Measurements from ENCODE around the gene PRKD1.

DNA sequence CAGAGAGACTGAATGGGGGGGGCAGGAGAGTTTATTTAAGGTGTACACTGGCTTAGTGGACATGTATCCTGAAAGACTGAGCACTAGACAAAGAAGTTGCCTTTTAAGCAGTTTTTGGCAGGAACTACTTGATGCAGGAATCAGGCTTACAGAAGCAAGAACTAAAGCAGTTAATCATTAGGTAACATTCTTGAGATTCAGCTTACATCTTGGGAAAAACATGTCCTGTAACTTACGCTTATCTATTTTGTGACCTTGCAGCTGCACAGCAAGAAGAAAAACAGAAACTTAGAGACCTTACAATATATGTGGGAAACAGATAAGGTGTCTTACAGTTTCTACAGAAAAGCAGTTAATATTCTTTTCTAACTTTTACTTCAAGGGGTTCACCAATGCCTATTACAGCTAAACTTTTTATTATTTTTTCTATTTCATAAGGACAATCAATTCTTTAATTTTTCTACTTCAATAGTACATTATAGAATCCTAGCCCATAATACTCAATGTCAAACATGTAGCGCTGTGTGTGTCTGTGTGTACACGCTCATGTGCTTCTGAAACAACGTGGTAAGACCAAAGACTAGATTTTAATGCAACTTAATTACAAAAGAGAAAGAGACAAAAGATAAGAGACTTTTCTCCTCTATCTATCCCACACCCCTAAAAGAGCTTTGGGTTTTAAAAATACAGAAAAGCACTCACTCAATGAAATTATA is 276.9 kb downstream of the PRKD1 start:
- TF ChIP-seq, protein P1, sequence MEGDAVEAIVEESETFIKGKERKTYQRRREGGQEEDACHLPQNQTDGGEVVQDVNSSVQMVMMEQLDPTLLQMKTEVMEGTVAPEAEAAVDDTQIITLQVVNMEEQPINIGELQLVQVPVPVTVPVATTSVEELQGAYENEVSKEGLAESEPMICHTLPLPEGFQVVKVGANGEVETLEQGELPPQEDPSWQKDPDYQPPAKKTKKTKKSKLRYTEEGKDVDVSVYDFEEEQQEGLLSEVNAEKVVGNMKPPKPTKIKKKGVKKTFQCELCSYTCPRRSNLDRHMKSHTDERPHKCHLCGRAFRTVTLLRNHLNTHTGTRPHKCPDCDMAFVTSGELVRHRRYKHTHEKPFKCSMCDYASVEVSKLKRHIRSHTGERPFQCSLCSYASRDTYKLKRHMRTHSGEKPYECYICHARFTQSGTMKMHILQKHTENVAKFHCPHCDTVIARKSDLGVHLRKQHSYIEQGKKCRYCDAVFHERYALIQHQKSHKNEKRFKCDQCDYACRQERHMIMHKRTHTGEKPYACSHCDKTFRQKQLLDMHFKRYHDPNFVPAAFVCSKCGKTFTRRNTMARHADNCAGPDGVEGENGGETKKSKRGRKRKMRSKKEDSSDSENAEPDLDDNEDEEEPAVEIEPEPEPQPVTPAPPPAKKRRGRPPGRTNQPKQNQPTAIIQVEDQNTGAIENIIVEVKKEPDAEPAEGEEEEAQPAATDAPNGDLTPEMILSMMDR (conservative IDR thresholded peaks at IDR 0.05; ENCODE audit: low read length): no peak
- no peak for TF ChIP-seq EZH2phosphoT487 (IDR thresholded peaks at IDR 0.05; ENCODE audit: borderline replicate concordance)
